ENCODE data around the gene GXYLT2. TPM values are rescaled to one million over a fixed set of nuclear protein-coding genes. Genes with fewer than 3 reads are reported as not detected.

The GXYLT2 gene
- polyA plus RNA-seq, 1 experiment: 5.7 TPM

- TF ChIP-seq CTCF (IDR thresholded peaks at IDR 0.05; ENCODE audit: insufficient read depth, low read depth, low read length): no peak
- Histone ChIP-seq H3K4me3 (ENCODE audit: low read depth, low read length) (no peak overlapping the region), H3K36me3 (ENCODE audit: control insufficient read depth, insufficient read depth, low read length) (peaks cover 3% of the 10 kb centered on the region; the same call in 1 of the 2 replicates), H3K27me3 (ENCODE audit: control insufficient read depth, insufficient read depth, low read length) (no peaks in the 10 kb centered on the region)
- DNase-seq (ENCODE audit: low read depth): no peak
- ChIA-PET POLR2A (no interaction called here), CTCF (no interaction called here)
These were observed 120.3 kb downstream of the GXYLT2 start for GRCh38 chr3:73007992-73008712.

- ChIA-PET POLR2A (no interaction called here), CTCF (no interaction called here)
- H3K27me3 ChIP-seq (ENCODE audit: control insufficient read depth, insufficient read depth, low read length): no peaks in the 10 kb centered on the region
- TF ChIP-seq CTCF (IDR thresholded peaks at IDR 0.05; ENCODE audit: insufficient read depth, low read depth, low read length): no peak
- H3K36me3 ChIP-seq (ENCODE audit: control insufficient read depth, insufficient read depth, low read length): peaks cover 3% of the 10 kb centered on the region; the same call in 1 of the 2 replicates
- H3K4me3 ChIP-seq (ENCODE audit: low read depth, low read length): no peak overlapping the region
- DNase-seq (ENCODE audit: low read depth): no peak
These were observed 121.2 kb downstream of the GXYLT2 start for GRCh38 chr3:73009008-73009407.

GRCh38 chr3:73009750-73010149, 121.9 kb downstream of the GXYLT2 start:
- no peak for DNase-seq (ENCODE audit: low read depth)
- CTCF ChIA-PET: interaction anchor here (0.7 kb wide), 1 partner anchor 49 kb away, joined by 3 read pairs; no protein-coding TSS in a partner anchor
- Histone ChIP-seq H3K36me3 (ENCODE audit: control insufficient read depth, insufficient read depth, low read length) (peaks cover 3% of the 10 kb centered on the region; the same call in 1 of the 2 replicates), H3K27me3 (ENCODE audit: control insufficient read depth, insufficient read depth, low read length) (no peaks in the 10 kb centered on the region), H3K4me3 (ENCODE audit: low read depth, low read length) (no peak overlapping the region)
- POLR2A ChIA-PET: no interaction called here
- TF ChIP-seq CTCF (IDR thresholded peaks at IDR 0.05; ENCODE audit: insufficient read depth, low read depth, low read length): no peak

- CTCF ChIA-PET: interaction anchor here (0.7 kb wide), 1 partner anchor 49 kb away, joined by 3 read pairs; no protein-coding TSS in a partner anchor
- TF ChIP-seq CTCF (IDR thresholded peaks at IDR 0.05; ENCODE audit: insufficient read depth, low read depth, low read length): no peak
- no peaks in the 10 kb centered on the region for H3K27me3 ChIP-seq (ENCODE audit: control insufficient read depth, insufficient read depth, low read length)
- POLR2A ChIA-PET: no interaction called here
- DNase-seq (ENCODE audit: low read depth): no peak
- peaks cover 3% of the 10 kb centered on the region; the same call in 1 of the 2 replicates for H3K36me3 ChIP-seq (ENCODE audit: control insufficient read depth, insufficient read depth, low read length)
- H3K4me3 ChIP-seq (ENCODE audit: low read depth, low read length): no peak overlapping the region
These were observed 122.3 kb downstream of the GXYLT2 start for GRCh38 chr3:73010158-73010557.

- H3K36me3 ChIP-seq (ENCODE audit: control insufficient read depth, insufficient read depth, low read length): no peaks in the 10 kb centered on the region
- CTCF ChIA-PET: no interaction called here
- no peak for DNase-seq (ENCODE audit: low read depth)
- no peak overlapping the region for H3K4me3 ChIP-seq (ENCODE audit: low read depth, low read length)
- POLR2A ChIA-PET: no interaction called here
- no peak for TF ChIP-seq CTCF (IDR thresholded peaks at IDR 0.05; ENCODE audit: insufficient read depth, low read depth, low read length)
- H3K27me3 ChIP-seq (ENCODE audit: control insufficient read depth, insufficient read depth, low read length): no peaks in the 10 kb centered on the region
These were observed 130.5 kb downstream of the GXYLT2 start for GRCh38 chr3:73018298-73018697.

Measured in BJ (cell line).